RPMI8226 (cell line): ENCODE measurements around the gene CALML3.

Experiments
- DNase-seq: peaks from one replicate; pipeline ENCODE4 v3.0.0-alpha.2; 2015

The CALML3 gene

GRCh38 chr10:5492322-5492855, 32.4 kb upstream of the CALML3 start:
- DNase-seq: no peak

- DNase-seq: no peak
Measured at GRCh38 chr10:5492929-5493576, 31.7 kb upstream of the CALML3 start.

GRCh38 chr10:5493691-5494090, 31.1 kb upstream of the CALML3 start:
- DNase-seq: no peak

- DNase-seq: no peak
Measured at GRCh38 chr10:5494611-5495010, 30.1 kb upstream of the CALML3 start.

- DNase-seq: no peak
Measured at GRCh38 chr10:5496261-5497250, 28.2 kb upstream of the CALML3 start.

- DNase-seq: no peak
Measured at GRCh38 chr10:5497289-5497688, 27.5 kb upstream of the CALML3 start.

- no peak for DNase-seq
Measured at GRCh38 chr10:5497948-5498730, 26.6 kb upstream of the CALML3 start.

GRCh38 chr10:5498791-5499492, 25.8 kb upstream of the CALML3 start:
- no peak for DNase-seq

GRCh38 chr10:5499493-5500140, 25.1 kb upstream of the CALML3 start, which contains the start of gene CALML5:
CALML5 (minus strand) TSS chr10:5499570; CDS start chr10:5499438, 132 bp downstream.
- DNase-seq: no peak

GRCh38 chr10:5500162-5500670, 24.5 kb upstream of the CALML3 start:
- no peak for DNase-seq

GRCh38 chr10:5500910-5501309, 23.9 kb upstream of the CALML3 start:
- DNase-seq: no peak

- no peak for DNase-seq
Measured at GRCh38 chr10:5502061-5502521, 22.7 kb upstream of the CALML3 start.

- no peak for DNase-seq
Measured at GRCh38 chr10:5502571-5503476, 21.9 kb upstream of the CALML3 start.

- peak; percentile 79 for DNase-seq
Measured at GRCh38 chr10:5503477-5503835, 21.3 kb upstream of the CALML3 start.

GRCh38 chr10:5504146-5505072, 20.4 kb upstream of the CALML3 start:
- DNase-seq: peak; percentile 65

- no peak for DNase-seq
Measured at GRCh38 chr10:5506246-5506645, 18.5 kb upstream of the CALML3 start.

- DNase-seq: no peak
Measured at GRCh38 chr10:5506751-5507648, 17.8 kb upstream of the CALML3 start.

GRCh38 chr10:5507649-5508131, 17.1 kb upstream of the CALML3 start:
- DNase-seq: no peak
